KG1 (cell line): Measurements from ENCODE around the gene LGALS3.

ENCODE experiments used
- DNase-seq: peaks from one replicate; lab custom pipeline; 2025; lab: John Stamatoyannopoulos, UW

Gene LGALS3

GRCh38 chr14:55131370-55132137, 2.5 kb downstream of the LGALS3 start:
- no peak for DNase-seq

- no peak for DNase-seq
Measured at GRCh38 chr14:55133416-55133815, 4.4 kb downstream of the LGALS3 start.

- no peak for DNase-seq
Measured at GRCh38 chr14:55136241-55136640, 7.2 kb downstream of the LGALS3 start.

- no peak for DNase-seq
Measured at GRCh38 chr14:55136885-55137786, 8.1 kb downstream of the LGALS3 start.

GRCh38 chr14:55138091-55138490, 9.0 kb downstream of the LGALS3 start:
- DNase-seq, result no peak

GRCh38 chr14:55139141-55139540, 10.1 kb downstream of the LGALS3 start:
- DNase-seq, result no peak

- DNase-seq, result no peak
Measured at GRCh38 chr14:55139696-55140509, 10.9 kb downstream of the LGALS3 start.

- no peak for DNase-seq
Measured at GRCh38 chr14:55141825-55142224, 12.8 kb downstream of the LGALS3 start.

- no peak for DNase-seq
Measured at GRCh38 chr14:55142466-55142865, 13.4 kb downstream of the LGALS3 start.

GRCh38 chr14:55146425-55146824, 17.4 kb downstream of the LGALS3 start:
- no peak for DNase-seq

GRCh38 chr14:55151601-55152000, 22.5 kb downstream of the LGALS3 start:
- no peak for DNase-seq

- DNase-seq, result no peak
Measured at GRCh38 chr14:55152052-55152753, 23.2 kb downstream of the LGALS3 start.

- DNase-seq, result no peak
Measured at GRCh38 chr14:55153951-55154350, 24.9 kb downstream of the LGALS3 start.

- DNase-seq, result no peak
Measured at GRCh38 chr14:55157080-55157479, 28.0 kb downstream of the LGALS3 start.

GRCh38 chr14:55158412-55158811, 29.4 kb downstream of the LGALS3 start:
- DNase-seq, result no peak

GRCh38 chr14:55160989-55161388, 31.9 kb downstream of the LGALS3 start:
- DNase-seq, result no peak

GRCh38 chr14:55170526-55170925, 41.5 kb downstream of the LGALS3 start:
- DNase-seq, result no peak

GRCh38 chr14:55180006-55180405, 51.0 kb downstream of the LGALS3 start:
- no peak for DNase-seq

GRCh38 chr14:55180434-55180833, 51.4 kb downstream of the LGALS3 start:
- DNase-seq, result no peak

GRCh38 chr14:55188686-55189295, 59.7 kb downstream of the LGALS3 start:
- no peak for DNase-seq

- DNase-seq, result peak; percentile 11
Measured at GRCh38 chr14:55190906-55191202, 61.8 kb downstream of the LGALS3 start.
